Endothelial cell of umbilical vein (primary cell): ENCODE measurements around the gene MRPL34.

Experiments
- EZH2 ChIP-seq: IDR thresholded peaks from 2 replicates; pipeline ENCODE4 v1.6.1; 2012; ENCODE audit warnings: borderline replicate concordance, low read depth, mild to moderate bottlenecking, moderate library complexity, low read length, inconsistent platforms; ENCODE audit not compliant: severe bottlenecking
- MYC ChIP-seq: IDR thresholded peaks from one replicate; pipeline ENCODE4 v1.6.1; 2011; ENCODE audit warnings: mild to moderate bottlenecking, low read depth, low read length
- POLR2AphosphoS5 ChIP-seq: IDR thresholded peaks from 2 replicates; pipeline ENCODE4 v1.6.1; 2012; ENCODE audit warnings: low read depth, mild to moderate bottlenecking, control low read depth, low read length, moderate library complexity; ENCODE audit not compliant: insufficient read depth
- TF ChIP-seq, protein P1 (sequence below), 2 donors: IDR thresholded peaks; 1 replicate in 1 of 2; 2 replicates in 1 of 2; pipeline ENCODE4 v1.5.1; 2011; ENCODE audit warnings: low read length in 2 of 2, mild to moderate bottlenecking in 2 of 2, moderate library complexity in 2 of 2, control low read depth in 1 of 2, inconsistent platforms in 1 of 2, low read depth in 1 of 2; ENCODE audit not compliant: insufficient read depth in 1 of 2; ENCODE audit errors: extremely low read depth in 1 of 2
- TF ChIP-seq, protein P2 (sequence below): IDR thresholded peaks from 2 replicates; pipeline ENCODE4 v1.6.1; 2011; ENCODE audit not compliant: insufficient read depth, insufficient read length

DNA sequence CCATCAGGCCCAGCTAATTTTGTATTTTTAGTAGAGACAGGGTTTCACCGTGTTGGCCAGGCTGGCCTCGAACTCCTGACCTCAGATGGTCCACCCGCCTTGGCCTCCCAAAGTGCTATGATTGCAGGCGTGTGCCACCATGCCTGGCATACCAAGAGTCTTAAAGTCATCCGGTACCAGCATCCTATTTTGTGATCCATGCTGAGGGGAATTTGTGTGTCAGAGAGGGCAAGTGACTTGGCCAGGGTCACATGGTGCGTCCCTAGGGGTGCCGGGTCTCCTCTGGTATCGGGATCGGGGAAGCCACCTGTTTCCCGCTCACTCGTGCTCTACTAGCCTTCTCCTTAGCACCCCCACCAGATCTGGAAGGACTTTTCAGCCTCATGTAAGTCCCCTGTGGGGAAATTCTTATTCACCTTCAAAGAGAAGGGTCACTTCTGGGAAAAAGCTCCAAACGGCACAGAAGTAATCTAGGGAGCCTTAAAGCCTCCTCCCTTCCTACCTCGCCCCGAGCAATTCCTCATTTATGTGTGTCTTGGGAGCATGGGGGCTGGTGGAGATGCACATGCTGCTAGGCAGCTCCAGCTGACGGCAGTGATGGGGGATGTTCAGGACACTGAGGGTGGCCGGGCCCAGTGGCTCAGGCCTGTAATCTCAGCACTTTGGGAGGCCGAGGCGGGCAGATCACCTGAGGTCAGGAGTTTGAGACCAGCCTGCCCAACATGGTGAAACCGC is 30.1 kb upstream of the MRPL34 start:
- TF ChIP-seq, protein P1, sequence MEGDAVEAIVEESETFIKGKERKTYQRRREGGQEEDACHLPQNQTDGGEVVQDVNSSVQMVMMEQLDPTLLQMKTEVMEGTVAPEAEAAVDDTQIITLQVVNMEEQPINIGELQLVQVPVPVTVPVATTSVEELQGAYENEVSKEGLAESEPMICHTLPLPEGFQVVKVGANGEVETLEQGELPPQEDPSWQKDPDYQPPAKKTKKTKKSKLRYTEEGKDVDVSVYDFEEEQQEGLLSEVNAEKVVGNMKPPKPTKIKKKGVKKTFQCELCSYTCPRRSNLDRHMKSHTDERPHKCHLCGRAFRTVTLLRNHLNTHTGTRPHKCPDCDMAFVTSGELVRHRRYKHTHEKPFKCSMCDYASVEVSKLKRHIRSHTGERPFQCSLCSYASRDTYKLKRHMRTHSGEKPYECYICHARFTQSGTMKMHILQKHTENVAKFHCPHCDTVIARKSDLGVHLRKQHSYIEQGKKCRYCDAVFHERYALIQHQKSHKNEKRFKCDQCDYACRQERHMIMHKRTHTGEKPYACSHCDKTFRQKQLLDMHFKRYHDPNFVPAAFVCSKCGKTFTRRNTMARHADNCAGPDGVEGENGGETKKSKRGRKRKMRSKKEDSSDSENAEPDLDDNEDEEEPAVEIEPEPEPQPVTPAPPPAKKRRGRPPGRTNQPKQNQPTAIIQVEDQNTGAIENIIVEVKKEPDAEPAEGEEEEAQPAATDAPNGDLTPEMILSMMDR (IDR thresholded peaks at IDR 0.05; ENCODE audit: extremely low read depth in 1 of 2, insufficient read depth in 1 of 2, low read depth in 1 of 2, low read length in 2 of 2) = no peak
- TF ChIP-seq, protein P2, sequence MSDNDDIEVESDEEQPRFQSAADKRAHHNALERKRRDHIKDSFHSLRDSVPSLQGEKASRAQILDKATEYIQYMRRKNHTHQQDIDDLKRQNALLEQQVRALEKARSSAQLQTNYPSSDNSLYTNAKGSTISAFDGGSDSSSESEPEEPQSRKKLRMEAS = no peak
- no peak for TF ChIP-seq EZH2
- no peak for TF ChIP-seq MYC
- no peak for TF ChIP-seq POLR2AphosphoS5
